ENCODE measurements around the gene GIPC3.
"Not testable (repeated sequence)": the region's sequence is repeated elsewhere in the genome, so short reads cannot be mapped to it uniquely, and the experiment has no call there.

GIPC3 gene

GRCh38 chr19:3576696-3577443, 8.4 kb upstream of the GIPC3 start:
- peaks cover 9% of the 10 kb centered on the region for H3K4me1 ChIP-seq (ENCODE audit: low read length)
- H3K9me3 ChIP-seq (ENCODE audit: insufficient read depth, low read length), result no peaks in the 10 kb centered on the region
- peaks cover 8% of the 10 kb centered on the region; the same call in 1 of the 2 replicates for H3K79me2 ChIP-seq (ENCODE audit: low read length)
- no peak overlapping the region for H3K27ac ChIP-seq (ENCODE audit: low read length)
- H2AFZ ChIP-seq (ENCODE audit: low read depth, low read length), result no peak overlapping the region
- no peak for TF ChIP-seq EZH2phosphoT487 (IDR thresholded peaks at IDR 0.05; ENCODE audit: low read depth)
- peaks cover 11% of the 10 kb centered on the region for H3K36me3 ChIP-seq (replicated peaks; ENCODE audit: low read depth, low read length)
- H3K4me3 ChIP-seq (ENCODE audit: low read length), result no peak overlapping the region
- no peak overlapping the region for H3K9ac ChIP-seq (ENCODE audit: low read length)
- peaks cover 5% of the 10 kb centered on the region; the same call in 1 of the 2 replicates for H4K20me1 ChIP-seq (ENCODE audit: insufficient read depth, low read length)
- no peaks in the 10 kb centered on the region for H3K27me3 ChIP-seq (ENCODE audit: low read depth, low read length)
- no peak overlapping the region for H3K4me2 ChIP-seq (ENCODE audit: low read length)

GRCh38 chr19:3577723-3578344, 7.4 kb upstream of the GIPC3 start:
- H3K4me1 ChIP-seq (ENCODE audit: low read length), result peaks cover 6% of the 10 kb centered on the region
- no peak for TF ChIP-seq EZH2phosphoT487 (IDR thresholded peaks at IDR 0.05; ENCODE audit: low read depth)
- TF ChIP-seq, protein P1, sequence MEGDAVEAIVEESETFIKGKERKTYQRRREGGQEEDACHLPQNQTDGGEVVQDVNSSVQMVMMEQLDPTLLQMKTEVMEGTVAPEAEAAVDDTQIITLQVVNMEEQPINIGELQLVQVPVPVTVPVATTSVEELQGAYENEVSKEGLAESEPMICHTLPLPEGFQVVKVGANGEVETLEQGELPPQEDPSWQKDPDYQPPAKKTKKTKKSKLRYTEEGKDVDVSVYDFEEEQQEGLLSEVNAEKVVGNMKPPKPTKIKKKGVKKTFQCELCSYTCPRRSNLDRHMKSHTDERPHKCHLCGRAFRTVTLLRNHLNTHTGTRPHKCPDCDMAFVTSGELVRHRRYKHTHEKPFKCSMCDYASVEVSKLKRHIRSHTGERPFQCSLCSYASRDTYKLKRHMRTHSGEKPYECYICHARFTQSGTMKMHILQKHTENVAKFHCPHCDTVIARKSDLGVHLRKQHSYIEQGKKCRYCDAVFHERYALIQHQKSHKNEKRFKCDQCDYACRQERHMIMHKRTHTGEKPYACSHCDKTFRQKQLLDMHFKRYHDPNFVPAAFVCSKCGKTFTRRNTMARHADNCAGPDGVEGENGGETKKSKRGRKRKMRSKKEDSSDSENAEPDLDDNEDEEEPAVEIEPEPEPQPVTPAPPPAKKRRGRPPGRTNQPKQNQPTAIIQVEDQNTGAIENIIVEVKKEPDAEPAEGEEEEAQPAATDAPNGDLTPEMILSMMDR (IDR thresholded peaks at IDR 0.05; ENCODE audit: low read depth, low read length), result no peak
- H3K4me2 ChIP-seq (ENCODE audit: low read length), result no peak overlapping the region
- H3K4me3 ChIP-seq (ENCODE audit: low read length), result no peak overlapping the region
- no peak overlapping the region for H3K27ac ChIP-seq (ENCODE audit: low read length)
- no peaks in the 10 kb centered on the region for H3K9me3 ChIP-seq (ENCODE audit: insufficient read depth, low read length)
- H3K36me3 ChIP-seq (replicated peaks; ENCODE audit: low read depth, low read length), result peaks cover 11% of the 10 kb centered on the region
- H3K79me2 ChIP-seq (ENCODE audit: low read length), result peaks cover 8% of the 10 kb centered on the region; the same call in 1 of the 2 replicates
- no peak overlapping the region for H2AFZ ChIP-seq (ENCODE audit: low read depth, low read length)
- H3K27me3 ChIP-seq (ENCODE audit: low read depth, low read length), result no peaks in the 10 kb centered on the region
- H3K9ac ChIP-seq (ENCODE audit: low read length), result no peak overlapping the region
- H4K20me1 ChIP-seq (ENCODE audit: insufficient read depth, low read length), result peaks cover 5% of the 10 kb centered on the region; the same call in 1 of the 2 replicates

- peaks cover 6% of the 10 kb centered on the region for H3K4me1 ChIP-seq (ENCODE audit: low read length)
- no peak overlapping the region for H2AFZ ChIP-seq (ENCODE audit: low read depth, low read length)
- no peaks in the 10 kb centered on the region for H3K9me3 ChIP-seq (ENCODE audit: insufficient read depth, low read length)
- H3K27me3 ChIP-seq (ENCODE audit: low read depth, low read length), result no peaks in the 10 kb centered on the region
- H4K20me1 ChIP-seq (ENCODE audit: insufficient read depth, low read length), result peaks cover 5% of the 10 kb centered on the region; the same call in 1 of the 2 replicates
- H3K36me3 ChIP-seq (replicated peaks; ENCODE audit: low read depth, low read length), result peaks cover 11% of the 10 kb centered on the region
- TF ChIP-seq, protein P1 (IDR thresholded peaks at IDR 0.05; ENCODE audit: low read depth, low read length), result no peak
- no peak overlapping the region for H3K27ac ChIP-seq (ENCODE audit: low read length)
- H3K4me3 ChIP-seq (ENCODE audit: low read length), result no peak overlapping the region
- no peak overlapping the region for H3K4me2 ChIP-seq (ENCODE audit: low read length)
- H3K79me2 ChIP-seq (ENCODE audit: low read length), result peaks cover 6% of the 10 kb centered on the region; the same call in 1 of the 2 replicates
- no peak overlapping the region for H3K9ac ChIP-seq (ENCODE audit: low read length)
Observed at GRCh38 chr19:3578390-3578789, 6.9 kb upstream of the GIPC3 start.

DNA sequence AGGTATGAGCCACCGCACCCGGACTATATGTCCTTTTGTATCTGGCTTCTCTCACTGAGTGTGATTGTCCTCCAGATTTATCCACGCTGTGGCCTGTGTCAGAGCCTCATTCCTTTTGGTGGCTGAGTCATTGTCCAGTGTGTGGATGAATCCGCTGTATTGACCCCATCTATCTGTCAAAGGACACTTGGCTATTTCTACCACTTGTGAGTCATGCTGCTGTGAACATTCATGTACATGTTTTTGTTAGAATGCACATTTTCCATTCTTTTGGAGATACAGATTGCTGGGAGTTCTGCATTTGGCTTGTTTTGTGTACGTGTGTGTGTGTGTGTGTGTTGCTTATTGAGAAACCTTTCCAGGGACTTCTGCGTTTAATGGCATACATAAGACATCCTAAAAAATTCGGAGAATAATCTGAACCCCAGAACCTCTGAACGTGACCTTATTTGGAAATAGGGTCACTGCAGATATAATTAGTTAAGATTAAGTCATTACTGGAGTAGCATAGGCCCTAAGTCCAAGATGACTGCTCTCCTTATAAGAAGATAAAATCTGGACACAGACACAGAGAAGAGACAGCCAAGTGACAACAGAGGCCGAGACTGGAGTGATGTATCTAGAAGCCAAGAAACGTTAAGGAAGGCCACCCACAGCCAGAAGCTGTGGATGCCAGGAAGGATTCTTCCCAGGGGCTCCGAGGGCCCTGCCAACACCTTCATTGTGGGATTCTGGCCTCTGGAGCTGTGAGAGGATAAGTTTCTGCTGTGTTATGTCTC, 4.9 kb upstream of the GIPC3 start:
- Histone ChIP-seq H3K27me3 (ENCODE audit: low read depth, low read length) (no peaks in the 10 kb centered on the region), H3K79me2 (ENCODE audit: low read length) (no peaks in the 10 kb centered on the region), H3K9me3 (ENCODE audit: insufficient read depth, low read length) (no peaks in the 10 kb centered on the region), H3K4me2 (ENCODE audit: low read length) (no peak overlapping the region), H3K9ac (ENCODE audit: low read length) (no peak overlapping the region), H3K4me3 (ENCODE audit: low read length) (no peak overlapping the region), H3K36me3 (replicated peaks; ENCODE audit: low read depth, low read length) (peaks cover 7% of the 10 kb centered on the region), H3K4me1 (ENCODE audit: low read length) (no peaks in the 10 kb centered on the region), H2AFZ (ENCODE audit: low read depth, low read length) (no peak overlapping the region), H4K20me1 (ENCODE audit: insufficient read depth, low read length) (no peaks in the 10 kb centered on the region), H3K27ac (ENCODE audit: low read length) (no peak overlapping the region)
- no peak for TF ChIP-seq EZH2phosphoT487 (IDR thresholded peaks at IDR 0.05; ENCODE audit: low read depth)

DNA sequence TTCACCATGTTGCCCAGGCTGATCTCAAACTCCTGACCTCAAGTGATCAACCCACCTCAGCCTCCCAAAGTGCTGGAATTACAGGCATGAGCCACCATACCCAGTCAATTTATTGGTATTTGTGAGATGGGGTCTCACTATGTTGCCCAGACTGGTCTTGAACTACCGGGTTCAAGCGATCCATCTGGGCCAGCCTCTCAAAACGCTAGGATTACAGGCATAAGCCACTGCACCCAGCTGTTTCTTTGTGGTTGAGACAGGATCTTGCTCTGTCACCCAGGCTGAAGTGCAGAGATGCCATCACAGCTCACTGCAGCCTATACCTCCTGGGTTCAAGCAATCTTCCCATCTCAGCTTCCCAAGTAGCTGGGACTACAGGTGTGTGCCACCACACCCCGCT, 3.5 kb upstream of the GIPC3 start:
- H3K9ac ChIP-seq (ENCODE audit: low read length); H4K20me1 ChIP-seq (ENCODE audit: insufficient read depth, low read length); H3K4me3 ChIP-seq (ENCODE audit: low read length); H3K4me1 ChIP-seq (ENCODE audit: low read length); H3K4me2 ChIP-seq (ENCODE audit: low read length); H3K36me3 ChIP-seq (replicated peaks; ENCODE audit: low read depth, low read length); H2AFZ ChIP-seq (ENCODE audit: low read depth, low read length); H3K27ac ChIP-seq (ENCODE audit: low read length); H3K79me2 ChIP-seq (ENCODE audit: low read length); H3K9me3 ChIP-seq (ENCODE audit: insufficient read depth, low read length); H3K27me3 ChIP-seq (ENCODE audit: low read depth, low read length): not testable (repeated sequence)

DNA sequence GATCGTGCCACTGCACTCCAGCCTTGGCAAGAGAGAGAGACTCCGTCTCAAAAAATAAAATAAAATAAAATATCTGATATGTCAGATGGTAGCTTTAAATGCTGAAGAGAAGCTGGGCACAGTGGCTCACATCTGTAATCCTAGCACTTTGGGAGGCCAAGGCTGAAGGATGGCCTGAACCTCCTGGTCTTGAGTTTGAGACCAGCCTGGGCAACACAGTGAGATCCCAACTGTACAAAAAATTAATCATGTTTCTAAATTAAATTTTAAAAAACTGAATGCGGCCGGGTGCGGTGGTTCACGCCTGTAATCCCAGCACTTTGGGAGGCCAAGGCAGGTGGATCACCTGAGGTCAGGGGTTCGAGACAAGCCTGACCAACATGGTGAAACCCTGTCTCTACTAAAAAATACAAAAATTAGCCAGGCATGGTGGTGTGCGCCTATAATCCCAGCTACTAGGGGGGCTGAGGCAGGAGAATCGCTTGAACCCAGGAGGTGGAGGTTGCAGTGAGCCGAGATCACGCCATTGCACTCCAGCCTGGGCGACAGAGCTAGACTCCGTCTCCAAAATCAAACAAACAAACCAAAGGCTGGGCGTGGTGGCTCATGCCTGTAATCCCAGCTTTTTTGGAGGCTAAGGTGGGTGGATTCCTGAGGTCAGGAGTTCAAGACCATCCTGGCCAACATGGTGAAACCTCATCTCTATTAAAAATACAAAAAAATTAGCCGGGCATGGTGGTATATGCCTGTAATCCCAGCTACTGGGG, 1.1 kb upstream of the GIPC3 start:
- not testable (repeated sequence) for H2AFZ ChIP-seq (ENCODE audit: low read depth, low read length); H3K9me3 ChIP-seq (ENCODE audit: insufficient read depth, low read length)

More for the DNA sequence above, 1.1 kb upstream of the GIPC3 start:
- H3K4me1 ChIP-seq (ENCODE audit: low read length); H3K27ac ChIP-seq (ENCODE audit: low read length); H3K79me2 ChIP-seq (ENCODE audit: low read length); H3K9ac ChIP-seq (ENCODE audit: low read length); H3K4me2 ChIP-seq (ENCODE audit: low read length); H3K4me3 ChIP-seq (ENCODE audit: low read length); H3K27me3 ChIP-seq (ENCODE audit: low read depth, low read length); H3K36me3 ChIP-seq (replicated peaks; ENCODE audit: low read depth, low read length); H4K20me1 ChIP-seq (ENCODE audit: insufficient read depth, low read length): not testable (repeated sequence)
